Adipocyte (in vitro differentiated cells): ENCODE data around the gene HOXA9.

Source experiments
- DNase-seq: peaks from one replicate; pipeline ENCODE4 v3.0.0-alpha.2; 2015; ENCODE audit warnings: low read depth
- H3K27me3 ChIP-seq: replicated peaks from 2 replicates; pipeline ENCODE4 v1.7.0; 2013; ENCODE audit warnings: mild to moderate bottlenecking, low read length, moderate library complexity; ENCODE audit not compliant: control insufficient read depth, insufficient read depth
- H3K36me3 ChIP-seq: 2 replicates; pipeline ENCODE4 v1.7.0; 2013; ENCODE audit warnings: low read length, mild to moderate bottlenecking, moderate library complexity; ENCODE audit not compliant: control insufficient read depth, insufficient read depth, severe bottlenecking
- H3K4me1 ChIP-seq: 2 replicates; pipeline ENCODE4 v1.7.0; 2013; ENCODE audit warnings: mild to moderate bottlenecking, low read length, moderate library complexity; ENCODE audit not compliant: control insufficient read depth, insufficient read depth
- H3K4me3 ChIP-seq: 2 replicates; pipeline ENCODE4 v1.7.0; 2013; ENCODE audit warnings: mild to moderate bottlenecking, low read length, moderate library complexity
- H3K9ac ChIP-seq: 2 replicates; pipeline ENCODE4 v1.7.0; 2013; ENCODE audit warnings: mild to moderate bottlenecking, low read length, moderate library complexity
- H3K9me3 ChIP-seq: 2 replicates; pipeline ENCODE4 v1.7.0; 2013; ENCODE audit warnings: mild to moderate bottlenecking, low read length, moderate library complexity; ENCODE audit not compliant: control insufficient read depth

Gene HOXA9

DNA sequence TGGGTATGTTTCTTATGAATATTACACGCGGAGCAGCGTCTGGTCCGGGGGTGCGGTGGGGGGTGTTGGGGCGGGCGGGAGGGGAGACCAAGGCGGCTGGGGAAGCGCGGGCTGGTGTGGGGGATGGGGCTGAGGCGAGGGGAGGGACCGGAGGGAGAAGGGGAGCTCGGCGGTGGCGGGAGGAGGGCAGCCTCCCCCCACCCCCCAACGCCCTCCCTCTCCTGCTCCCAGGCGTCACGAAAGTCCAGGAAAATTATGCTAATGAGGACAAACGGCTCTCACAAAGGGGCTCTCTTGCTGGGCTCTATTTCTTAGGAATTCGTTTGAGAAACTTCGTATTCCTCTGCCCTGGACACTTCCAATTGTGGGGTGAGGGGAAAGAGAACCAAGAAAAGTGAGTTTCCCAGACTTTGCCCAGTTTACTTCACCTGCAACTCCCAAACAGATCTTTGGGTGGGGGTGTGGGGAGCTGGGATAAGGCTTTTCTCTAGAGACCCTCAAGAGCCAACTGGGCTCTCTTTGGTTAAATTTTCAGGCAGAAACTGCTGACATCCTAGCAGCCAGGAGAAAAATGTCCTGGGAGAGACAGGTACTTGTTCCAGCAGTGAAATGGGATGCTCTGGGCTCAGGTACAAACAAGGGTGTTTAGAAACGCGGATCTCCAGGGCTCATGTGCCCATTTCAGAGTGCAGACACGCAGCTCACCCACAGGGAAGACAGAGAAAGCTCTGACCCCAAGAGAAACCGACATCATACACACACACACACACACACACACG, 51.2 kb downstream of the HOXA9 start:
- H3K36me3 ChIP-seq = peaks cover 9% of the 10 kb centered on the region
- H3K4me3 ChIP-seq = peak overlapping the region; percentile 45
- H3K9ac ChIP-seq = peak overlapping the region; percentile 65
- H3K4me1 ChIP-seq = peaks cover 66% of the 10 kb centered on the region
- H3K27me3 ChIP-seq = no peaks in the 10 kb centered on the region
- no peak for DNase-seq
- H3K9me3 ChIP-seq = no peaks in the 10 kb centered on the region

DNA sequence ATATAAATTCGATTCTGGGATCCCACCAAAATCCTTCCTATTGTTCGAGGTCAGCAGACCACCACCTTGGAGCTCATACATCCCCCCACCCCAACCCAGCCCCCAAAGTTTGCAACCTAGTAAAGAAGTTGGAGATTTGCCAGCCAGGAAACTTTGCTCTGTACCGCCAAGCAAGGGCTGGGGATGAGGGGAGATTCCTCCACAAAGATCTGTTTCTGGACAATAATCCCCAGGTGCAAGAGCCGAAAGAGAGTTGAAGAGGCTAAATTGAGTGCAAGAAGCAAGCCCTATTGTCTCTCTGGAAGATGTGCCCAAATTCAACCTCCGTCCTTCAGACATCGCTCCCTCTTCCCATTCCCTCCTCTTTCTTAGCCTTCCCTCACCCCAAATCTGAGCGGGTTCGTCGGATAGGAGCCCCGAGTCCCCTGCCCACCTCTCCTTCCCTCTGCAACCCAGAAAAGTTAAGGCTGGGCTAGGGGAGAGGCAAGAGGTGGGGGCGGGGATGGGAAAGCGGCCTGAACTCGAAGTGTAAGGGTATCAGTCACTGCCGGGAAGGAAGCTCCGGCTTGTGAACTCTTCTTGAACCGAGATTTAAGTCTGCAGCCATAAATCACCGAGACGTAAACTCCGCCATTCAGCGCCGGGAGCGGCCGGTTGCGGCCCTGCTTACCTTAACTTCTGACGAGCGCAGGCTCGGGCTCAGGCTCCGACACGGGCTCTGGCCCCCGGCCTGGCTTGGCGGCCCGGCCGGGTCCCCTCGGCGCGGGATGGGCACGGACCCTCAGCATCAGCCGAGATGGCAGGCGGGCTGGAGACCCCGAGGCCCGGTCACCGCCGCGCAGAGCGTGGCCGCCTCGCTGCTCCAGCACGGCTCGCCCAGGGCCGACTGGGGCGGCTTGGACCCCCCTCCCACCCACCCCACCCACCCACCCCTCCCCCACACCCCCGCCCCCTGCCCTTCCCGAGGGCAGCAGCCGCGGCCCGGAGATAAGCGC, 52.1 kb downstream of the HOXA9 start:
- Histone ChIP-seq H3K9ac (peak overlapping the region; percentile 81), H3K4me3 (peak overlapping the region; percentile 66), H3K4me1 (peaks cover 67% of the 10 kb centered on the region), H3K27me3 (no peaks in the 10 kb centered on the region), H3K9me3 (no peaks in the 10 kb centered on the region), H3K36me3 (peaks cover 7% of the 10 kb centered on the region)
- no peak for DNase-seq
